Keratinocyte (primary cell): ENCODE measurements around the gene RTN1. TPM values are rescaled to one million over a fixed set of nuclear protein-coding genes. Genes with fewer than 3 reads are reported as not detected.

Source experiments
- DNase-seq: peaks from one replicate; pipeline ENCODE4 v3.0.0-alpha.2; 2011; ENCODE audit warnings: low read depth, missing footprints, low spot score
- FAIRE-seq: peaks from 2 replicates; lab custom pipeline; 2011; peaks lifted over from hg19 to GRCh38; lab: Jason Lieb, UNC
- H2AFZ ChIP-seq: 2 replicates; pipeline ENCODE4 v1.6.0; 2012; ENCODE audit warnings: low read length, control low read depth, inconsistent platforms; ENCODE audit not compliant: control insufficient read depth
- H3K27ac ChIP-seq: 2 replicates; pipeline ENCODE4 v1.5.1; 2011; ENCODE audit warnings: low read length; ENCODE audit not compliant: control insufficient read depth, insufficient read depth
- H3K27me3 ChIP-seq: 3 replicates; pipeline ENCODE4 v1.6.0; 2011; ENCODE audit warnings: low read length; ENCODE audit not compliant: control insufficient read depth, insufficient read depth; ENCODE audit errors: extremely low read depth
- H3K36me3 ChIP-seq, 2 experiments: 2 replicates in 1 of 2; 3 replicates in 1 of 2; pipeline ENCODE4 v1.5.1; 2011; ENCODE audit warnings: low read length in 2 of 2, mild to moderate bottlenecking in 1 of 2; ENCODE audit not compliant: control insufficient read depth in 2 of 2, insufficient read depth in 2 of 2; ENCODE audit errors: extremely low read depth in 1 of 2
- H3K4me1 ChIP-seq: 3 replicates; pipeline ENCODE4 v1.5.1; 2011; ENCODE audit warnings: low read length; ENCODE audit not compliant: control insufficient read depth, insufficient read depth; ENCODE audit errors: extremely low read depth
- H3K4me2 ChIP-seq: 3 replicates; pipeline ENCODE4 v1.6.0; 2011; ENCODE audit warnings: low read depth, low read length; ENCODE audit not compliant: control insufficient read depth, insufficient read depth; ENCODE audit errors: extremely low read depth
- H3K4me3 ChIP-seq, 3 experiments: fragments of 200-600 bp in 1 of 3; sonication (generic) in 1 of 3; 2 replicates in 2 of 3; 3 replicates in 1 of 3; pipeline ENCODE4 v1.5.1; 2011 to 2016; ENCODE audit warnings: low read length in 3 of 3, mild to moderate bottlenecking in 3 of 3, control low read depth in 2 of 3, inconsistent platforms in 1 of 3, low read depth in 1 of 3, mixed read lengths in 1 of 3, mixed run types in 1 of 3, moderate library complexity in 1 of 3; ENCODE audit not compliant: control insufficient read depth in 2 of 3, insufficient read depth in 2 of 3; ENCODE audit errors: extremely low read depth in 1 of 3
- H3K79me2 ChIP-seq: 2 replicates; pipeline ENCODE4 v1.6.0; 2012; ENCODE audit warnings: low read length; ENCODE audit not compliant: control insufficient read depth, insufficient read depth
- H3K9ac ChIP-seq: 3 replicates; pipeline ENCODE4 v1.6.0; 2011; ENCODE audit warnings: low read length; ENCODE audit not compliant: control insufficient read depth, insufficient read depth; ENCODE audit errors: extremely low read depth
- H3K9me1 ChIP-seq: 3 replicates; pipeline ENCODE4 v1.6.0; 2011; ENCODE audit warnings: low read length; ENCODE audit not compliant: control insufficient read depth, insufficient read depth; ENCODE audit errors: extremely low read depth
- H3K9me3 ChIP-seq: 2 replicates; pipeline ENCODE4 v1.5.1; 2012; ENCODE audit warnings: low read depth, low read length; ENCODE audit not compliant: control insufficient read depth
- H4K20me1 ChIP-seq: 3 replicates; pipeline ENCODE4 v1.6.0; 2011; ENCODE audit warnings: low read length; ENCODE audit not compliant: control insufficient read depth, insufficient read depth; ENCODE audit errors: extremely low read depth
- CTCF ChIP-seq, 3 experiments: IDR thresholded peaks in 1 of 3; conservative IDR thresholded peaks in 1 of 3; optimal IDR thresholded peaks in 1 of 3; 2 replicates in 2 of 3; 3 replicates in 1 of 3; pipeline versions ENCODE3 to v1.5.1; 2011; ENCODE audit warnings: low read length in 3 of 3, mild to moderate bottlenecking in 3 of 3, moderate library complexity in 2 of 3, control low read depth in 1 of 3, inconsistent platforms in 1 of 3; ENCODE audit not compliant: insufficient read depth in 2 of 3; ENCODE audit errors: extremely low read depth in 1 of 3
- EZH2 ChIP-seq: IDR thresholded peaks from one replicate; pipeline ENCODE4 v1.6.1; 2012; ENCODE audit warnings: inconsistent platforms, mild to moderate bottlenecking, low read length, moderate library complexity
- dilution Hi-C: fragments of 300-500 bp; cut with MboI; formaldehyde crosslinking; loops from one replicate; pipeline ENCODE4 v1.7.0; 2020; ENCODE audit warnings: low sequenced_read_pairs; ENCODE audit not compliant: extremely low pct_ligation_motif_present
- polyA plus RNA-seq, 5 experiments: library from polyadenylated mRNA; depleted of rRNA in 3 of 5; stranded (reverse) in 3 of 5; stranded (forward) in 1 of 5; unstranded in 1 of 5; fragments of >200 nt; gene quantifications; 1 replicate in 1 of 5; 2 replicates in 3 of 5; 3 replicates in 1 of 5; pipeline versions ENCODE4 v1.2.1 to v1.2.3, GENCODE V29; 2011 to 2012; ENCODE audit warnings: missing spikeins in 2 of 5, low read depth in 1 of 5, low replicate concordance in 1 of 5

The RTN1 gene
- polyA plus RNA-seq, 1 donor (not counting 4 experiments of a cell fraction or from before 2014, with no cell fraction given), result 0.05 TPM

- H3K27ac ChIP-seq, result no peak overlapping the region
- no peak overlapping the region for H3K9ac ChIP-seq
- no peak overlapping the region for H3K4me3 ChIP-seq
- no peak for DNase-seq
- TF ChIP-seq EZH2 (no peak), CTCF (optimal IDR thresholded peaks at IDR 0.05 in 1 of 3, IDR thresholded peaks at IDR 0.05 in 1 of 3, conservative IDR thresholded peaks at IDR 0.05 in 1 of 3; ENCODE audit: extremely low read depth in 1 of 3, insufficient read depth in 2 of 3, low read length in 3 of 3) (no peak)
- no peaks in the 10 kb centered on the region for H3K9me1 ChIP-seq
- H3K4me1 ChIP-seq, result no peaks in the 10 kb centered on the region
- no peaks in the 10 kb centered on the region for H3K36me3 ChIP-seq
- H3K9me3 ChIP-seq, result no peaks in the 10 kb centered on the region
- no peaks in the 10 kb centered on the region for H4K20me1 ChIP-seq
- H3K4me2 ChIP-seq, result no peak overlapping the region
- H2AFZ ChIP-seq, result no peak overlapping the region
- no peaks in the 10 kb centered on the region for H3K79me2 ChIP-seq
- dilution Hi-C loops, result no loop called here
- H3K27me3 ChIP-seq, result no peaks in the 10 kb centered on the region
- no peak for FAIRE-seq
These were observed 67.5 kb downstream of the RTN1 start for GRCh38 chr14:59803052-59803540.

GRCh38 chr14:59788176-59788575 is 82.4 kb downstream of the RTN1 start:
- H2AFZ ChIP-seq, result no peak overlapping the region
- no peak overlapping the region for H3K4me2 ChIP-seq
- no peaks in the 10 kb centered on the region for H4K20me1 ChIP-seq
- H3K27me3 ChIP-seq, result no peaks in the 10 kb centered on the region
- H3K9ac ChIP-seq, result no peak overlapping the region
- no peak overlapping the region for H3K4me3 ChIP-seq
- FAIRE-seq, result no peak
- dilution Hi-C loops, result no loop called here
- TF ChIP-seq CTCF (optimal IDR thresholded peaks at IDR 0.05 in 1 of 3, IDR thresholded peaks at IDR 0.05 in 1 of 3, conservative IDR thresholded peaks at IDR 0.05 in 1 of 3; ENCODE audit: extremely low read depth in 1 of 3, insufficient read depth in 2 of 3, low read length in 3 of 3) (no peak), EZH2 (no peak)
- no peak for DNase-seq
- H3K27ac ChIP-seq, result no peak overlapping the region
- no peaks in the 10 kb centered on the region for H3K79me2 ChIP-seq
- H3K4me1 ChIP-seq, result no peaks in the 10 kb centered on the region
- H3K9me1 ChIP-seq, result no peaks in the 10 kb centered on the region
- H3K9me3 ChIP-seq, result no peaks in the 10 kb centered on the region
- H3K36me3 ChIP-seq, result no peaks in the 10 kb centered on the region
